GM18517 (cell line): ENCODE data around the gene SERPINC1.
"Not testable (repeated sequence)": the region's sequence is repeated elsewhere in the genome, so short reads cannot be mapped to it uniquely, and the experiment has no call there.

Experiments
- ATAC-seq: cut with Tn5 transposase; IDR thresholded peaks from one replicate; pipeline ENCODE4 v1.9.1; 2021; ENCODE audit warnings: mild to moderate bottlenecking, moderate library complexity; ENCODE audit not compliant: unreplicated experiment

The SERPINC1 gene

GRCh38 chr1:173917149-173917548, at the start of gene SERPINC1:
TSS of gene SERPINC1 (minus strand) at chr1:173917327. CDS start at chr1:173917259, 68 bp downstream.
- no peak for ATAC-seq

GRCh38 chr1:173965896-173966295, 48.8 kb upstream of the SERPINC1 start:
- not testable (repeated sequence) for ATAC-seq

- no peak for ATAC-seq
Observed at GRCh38 chr1:173963477-173963876, 46.4 kb upstream of the SERPINC1 start.

GRCh38 chr1:173960625-173961024, 43.5 kb upstream of the SERPINC1 start:
- ATAC-seq = no peak

GRCh38 chr1:173954179-173954578, 37.1 kb upstream of the SERPINC1 start:
- no peak for ATAC-seq

GRCh38 chr1:173948594-173948993, 31.5 kb upstream of the SERPINC1 start:
- ATAC-seq = no peak

- ATAC-seq = no peak
Observed at GRCh38 chr1:173946380-173946921, 29.3 kb upstream of the SERPINC1 start.

GRCh38 chr1:173937062-173937461, 19.9 kb upstream of the SERPINC1 start:
- no peak for ATAC-seq

- no peak for ATAC-seq
Observed at GRCh38 chr1:173934440-173934839, 17.3 kb upstream of the SERPINC1 start.

- not testable (repeated sequence) for ATAC-seq
Observed at GRCh38 chr1:173930541-173930940, 13.4 kb upstream of the SERPINC1 start.

GRCh38 chr1:173925306-173926242, 8.4 kb upstream of the SERPINC1 start:
- ATAC-seq = no peak

GRCh38 chr1:173920861-173921260, 3.7 kb upstream of the SERPINC1 start:
- ATAC-seq = no peak

GRCh38 chr1:173917635-173918493, 737 bp upstream of the SERPINC1 start:
- no peak for ATAC-seq

- ATAC-seq = no peak
Observed at GRCh38 chr1:173916667-173917066, 460 bp downstream of the SERPINC1 start.

GRCh38 chr1:173915596-173915995, 1.5 kb downstream of the SERPINC1 start:
- ATAC-seq = no peak

- ATAC-seq = no peak
Observed at GRCh38 chr1:173914366-173914871, 2.7 kb downstream of the SERPINC1 start.

GRCh38 chr1:173913111-173913510, 4.0 kb downstream of the SERPINC1 start:
- no peak for ATAC-seq

- no peak for ATAC-seq
Observed at GRCh38 chr1:173903827-173904531, 13.1 kb downstream of the SERPINC1 start.

- no peak for ATAC-seq
Observed at GRCh38 chr1:173900992-173901391, 16.1 kb downstream of the SERPINC1 start.

GRCh38 chr1:173900427-173900826, 16.7 kb downstream of the SERPINC1 start:
- no peak for ATAC-seq
